H1 (cell line): ENCODE results near the gene NTNG2. TPM values are rescaled to one million over a fixed set of nuclear protein-coding genes. Genes with fewer than 3 reads are reported as not detected.

Source experiments
- CTCF ChIA-PET: fragments of 300-600 bp; sonication (Branson Sonifier 250); formaldehyde crosslinking; loops from one replicate; lab custom pipeline; 2021; ENCODE audit not compliant: partially characterized antibody; lab: Charles Lee
- POLR2A ChIA-PET: fragments of 300-600 bp; sonication (Branson Sonifier 250); formaldehyde crosslinking; loops from one replicate; lab custom pipeline; 2021; ENCODE audit warnings: inconsistent platforms; ENCODE audit not compliant: partially characterized antibody; lab: Charles Lee
- DNase-seq, 2 experiments: peaks; one replicate each; pipeline versions ENCODE4 v3.0.0 to v3.0.0-alpha.2; 2010 to 2022; ENCODE audit warnings: low spot score in 2 of 2, low read depth in 1 of 2, mixed read lengths in 1 of 2
- FAIRE-seq: peaks from 2 replicates; lab custom pipeline; 2011; peaks lifted over from hg19 to GRCh38; lab: Jason Lieb, UNC
- H2AFZ ChIP-seq: 2 replicates; pipeline ENCODE4 v1.8.1; 2012; ENCODE audit warnings: low read length, inconsistent platforms
- H2AK5ac ChIP-seq: 2 replicates; pipeline ENCODE4 v1.6.1; 2013; ENCODE audit warnings: low read depth, low read length
- H2BK120ac ChIP-seq: replicated peaks from 2 replicates; pipeline ENCODE3; 2013; ENCODE audit warnings: low read depth, low read length, inconsistent platforms
- H2BK12ac ChIP-seq: 2 replicates; pipeline ENCODE4 v1.6.1; 2013; ENCODE audit warnings: low read depth, low read length
- H2BK15ac ChIP-seq: 2 replicates; pipeline ENCODE4 v1.6.1; 2013; ENCODE audit warnings: low read length
- H2BK20ac ChIP-seq: 2 replicates; pipeline ENCODE4 v1.6.1; 2013; ENCODE audit warnings: low read length
- H2BK5ac ChIP-seq: 2 replicates; pipeline ENCODE4 v1.6.1; 2013; ENCODE audit warnings: low read depth, low read length
- H3K14ac ChIP-seq: 2 replicates; pipeline ENCODE4 v1.6.1; 2013; ENCODE audit warnings: inconsistent platforms; ENCODE audit not compliant: insufficient read length
- H3K18ac ChIP-seq: 2 replicates; pipeline ENCODE4 v1.6.1; 2013; ENCODE audit warnings: low read length; ENCODE audit errors: extremely low read depth
- H3K23ac ChIP-seq: 2 replicates; pipeline ENCODE4 v1.6.1; 2013; ENCODE audit warnings: inconsistent platforms; ENCODE audit not compliant: insufficient read length
- H3K23me2 ChIP-seq: 2 replicates; pipeline ENCODE4 v1.6.1; 2013; ENCODE audit warnings: low read depth, low read length
- H3K27ac ChIP-seq: 2 replicates; pipeline ENCODE4 v1.6.1; 2011; ENCODE audit warnings: low read depth, low read length, inconsistent platforms
- H3K27me3 ChIP-seq, 4 experiments: replicated peaks in 1 of 4; 1 replicate in 1 of 4; 2 replicates in 3 of 4; pipeline versions ENCODE4 v1.6.1 to v1.8.1; 2011 to 2013; ENCODE audit warnings: low read length in 3 of 4, mild to moderate bottlenecking in 3 of 4, inconsistent platforms in 2 of 4, mixed read lengths in 2 of 4, moderate library complexity in 1 of 4; ENCODE audit not compliant: control insufficient read depth in 3 of 4, insufficient read depth in 3 of 4; ENCODE audit errors: extremely low read depth in 1 of 4
- H3K36me3 ChIP-seq, 4 experiments: 2 replicates each; pipeline versions ENCODE4 v1.6.1 to v1.8.1; 2011 to 2013; ENCODE audit warnings: mild to moderate bottlenecking in 4 of 4, low read length in 3 of 4, moderate library complexity in 2 of 4, control low read depth in 1 of 4, inconsistent platforms in 1 of 4; ENCODE audit not compliant: insufficient read depth in 4 of 4, control insufficient read depth in 2 of 4
- H3K4ac ChIP-seq: replicated peaks from 2 replicates; pipeline ENCODE3; 2013; ENCODE audit warnings: low read length, low read depth, mixed read lengths, inconsistent platforms; ENCODE audit not compliant: insufficient read length
- H3K4me1 ChIP-seq, 4 experiments: replicated peaks in 1 of 4; 1 replicate in 1 of 4; 2 replicates in 3 of 4; pipeline versions ENCODE4 v1.6.1 to v1.8.1; 2011 to 2013; ENCODE audit warnings: low read length in 3 of 4, inconsistent platforms in 2 of 4, mixed read lengths in 1 of 4; ENCODE audit not compliant: insufficient read depth in 4 of 4, control insufficient read depth in 3 of 4
- H3K4me2 ChIP-seq, 2 experiments: 2 replicates each; pipeline versions ENCODE4 v1.6.1 to v1.8.1; 2011 to 2013; ENCODE audit warnings: low read depth in 2 of 2, low read length in 2 of 2, control low read depth in 1 of 2, inconsistent platforms in 1 of 2, mild to moderate bottlenecking in 1 of 2; ENCODE audit not compliant: insufficient read depth in 1 of 2
- H3K4me3 ChIP-seq, 4 experiments: fragments of 200-600, 300-600 bp in 1 of 4; sonication (generic), shearing (Covaris generic), sonication (Bioruptor Twin) in 1 of 4; 2 replicates each; pipeline versions ENCODE4 v1.5.1 to v1.8.1; 2011 to 2016; ENCODE audit warnings: low read length in 4 of 4, low read depth in 3 of 4, control low read depth in 2 of 4, inconsistent platforms in 2 of 4, mild to moderate bottlenecking in 2 of 4, mixed read lengths in 1 of 4, moderate library complexity in 1 of 4; ENCODE audit not compliant: insufficient read depth in 2 of 4; ENCODE audit errors: extremely low read depth in 1 of 4
- H3K56ac ChIP-seq: replicated peaks from 2 replicates; pipeline ENCODE3; 2013; ENCODE audit warnings: low read depth, mild to moderate bottlenecking, mixed read lengths, low read length, inconsistent platforms; ENCODE audit not compliant: insufficient read length
- H3K79me1 ChIP-seq: 2 replicates; pipeline ENCODE4 v1.6.1; 2013; ENCODE audit warnings: low read depth, low read length, control low read depth
- H3K79me2 ChIP-seq, 2 experiments: 2 replicates each; pipeline versions ENCODE4 v1.6.1 to v1.8.1; 2012 to 2013; ENCODE audit warnings: low read length in 2 of 2, mild to moderate bottlenecking in 2 of 2, inconsistent platforms in 1 of 2; ENCODE audit not compliant: insufficient read depth in 2 of 2, control insufficient read depth in 1 of 2
- H3K9ac ChIP-seq, 4 experiments: replicated peaks in 1 of 4; 1 replicate in 1 of 4; 2 replicates in 3 of 4; pipeline versions ENCODE4 v1.6.1 to v1.8.1; 2011 to 2013; ENCODE audit warnings: low read depth in 3 of 4, low read length in 3 of 4, control low read depth in 2 of 4, mild to moderate bottlenecking in 2 of 4, moderate library complexity in 2 of 4, inconsistent platforms in 1 of 4; ENCODE audit errors: extremely low read depth in 1 of 4
- H3K9me3 ChIP-seq, 2 experiments: 2 replicates each; pipeline versions ENCODE4 v1.6.1 to v1.8.1; 2012 to 2013; ENCODE audit warnings: mild to moderate bottlenecking in 2 of 2, moderate library complexity in 2 of 2, control low read depth in 1 of 2, inconsistent platforms in 1 of 2, low read depth in 1 of 2, low read length in 1 of 2, mixed read lengths in 1 of 2; ENCODE audit not compliant: insufficient read depth in 2 of 2
- H4K20me1 ChIP-seq, 2 experiments: replicated peaks in 1 of 2; 2 replicates each; pipeline versions ENCODE3 to v1.8.1; 2011 to 2013; ENCODE audit warnings: inconsistent platforms in 2 of 2, low read length in 2 of 2, mild to moderate bottlenecking in 1 of 2; ENCODE audit not compliant: insufficient read depth in 2 of 2, control insufficient read depth in 1 of 2
- H4K5ac ChIP-seq: 2 replicates; pipeline ENCODE4 v1.6.1; 2013; ENCODE audit warnings: low read length, low read depth, mixed read lengths, inconsistent platforms; ENCODE audit not compliant: insufficient read length
- H4K8ac ChIP-seq: 2 replicates; pipeline ENCODE4 v1.8.0; 2013; ENCODE audit warnings: mild to moderate bottlenecking, moderate library complexity, low read length, inconsistent platforms; ENCODE audit not compliant: insufficient read depth; ENCODE audit errors: extremely low read depth
- H4K91ac ChIP-seq: replicated peaks from 2 replicates; pipeline ENCODE3; 2013; ENCODE audit warnings: low read length, mixed read lengths, inconsistent platforms; ENCODE audit not compliant: insufficient read length
- EP300 ChIP-seq, 2 experiments: IDR thresholded peaks; 1 replicate in 1 of 2; 2 replicates in 1 of 2; pipeline ENCODE4 v1.6.1; 2011 to 2012; ENCODE audit warnings: low read depth in 2 of 2, low read length in 2 of 2, mild to moderate bottlenecking in 2 of 2, borderline replicate concordance in 1 of 2, inconsistent platforms in 1 of 2, moderate library complexity in 1 of 2
- EZH2 ChIP-seq: fragments of 200-600 bp; sonication (generic); IDR thresholded peaks from 2 replicates; pipeline ENCODE4 v1.7.1; 2012; ENCODE audit warnings: low read depth, mild to moderate bottlenecking, moderate library complexity, low read length, inconsistent platforms; ENCODE audit not compliant: severe bottlenecking
- JUN ChIP-seq: IDR thresholded peaks from 2 replicates; pipeline ENCODE4 v1.6.1; 2011; ENCODE audit warnings: low read depth, mild to moderate bottlenecking, improper control_type of control experiment, low read length
- JUND ChIP-seq: IDR thresholded peaks from 2 replicates; pipeline ENCODE4 v1.6.1; 2011; ENCODE audit warnings: mild to moderate bottlenecking, improper control_type of control experiment, low read length
- KDM1A ChIP-seq: fragments of 200-600, 300-600 bp; sonication (generic); IDR thresholded peaks from 2 replicates; pipeline ENCODE4 v1.7.1; 2016; ENCODE audit warnings: mild to moderate bottlenecking, low read length, borderline replicate concordance
- NANOG ChIP-seq: IDR thresholded peaks from 2 replicates; pipeline ENCODE4 v1.6.1; 2011; ENCODE audit warnings: low read length, low read depth, mild to moderate bottlenecking, inconsistent platforms; ENCODE audit not compliant: insufficient read depth, poor library complexity, severe bottlenecking
- POLR2A ChIP-seq, 2 experiments: IDR thresholded peaks; 1 replicate in 1 of 2; 2 replicates in 1 of 2; pipeline ENCODE4 v1.6.1; 2011; ENCODE audit warnings: low read depth in 2 of 2, low read length in 2 of 2, mild to moderate bottlenecking in 2 of 2; ENCODE audit errors: control extremely low read depth in 1 of 2
- POLR2AphosphoS5 ChIP-seq: IDR thresholded peaks from 2 replicates; pipeline ENCODE4 v1.6.1; 2011; ENCODE audit warnings: low read depth, low read length
- RXRA ChIP-seq: IDR thresholded peaks from 2 replicates; pipeline ENCODE4 v1.6.1; 2011; ENCODE audit warnings: low read depth, mild to moderate bottlenecking, low read length, moderate library complexity; ENCODE audit not compliant: insufficient read depth
- SIN3A ChIP-seq, 2 experiments: IDR thresholded peaks in 1 of 2; conservative IDR thresholded peaks in 1 of 2; 2 replicates each; pipeline ENCODE4 v1.6.1; 2011 to 2012; ENCODE audit warnings: low read length in 2 of 2, improper control_type of control experiment in 1 of 2, low read depth in 1 of 2, mild to moderate bottlenecking in 1 of 2
- WGBS, 2 experiments: shearing (Covaris generic) in 1 of 2; methylation state at CpG; one replicate each; pipeline versions ENCODE4 v1.1.6 to v1.1.7; 2013 to 2015; ENCODE audit warnings: low lambda C conversion rate in 2 of 2, mixed read lengths in 2 of 2, inconsistent platforms in 1 of 2, low coverage in 1 of 2, missing lambda C conversion rate in 1 of 2; ENCODE audit not compliant: insufficient replicate concordance in 2 of 2, insufficient coverage in 1 of 2, insufficient read length in 1 of 2; ENCODE audit errors: extremely low coverage in 1 of 2, missing lambda C conversion rate in 1 of 2; 5-methylcytosine and 5-hydroxymethylcytosine counted together
- polyA plus RNA-seq, 7 experiments: library from polyadenylated mRNA; depleted of rRNA in 3 of 7; stranded (reverse) in 5 of 7; unstranded in 2 of 7; fragments of >200 nt in 5 of 7; fragments of 200-250 nt in 2 of 7; gene quantifications; 1 replicate in 5 of 7; 2 replicates in 1 of 7; 4 replicates in 1 of 7; pipeline versions ENCODE4 v1.2.1 to v1.2.3, GENCODE V29; 2011 to 2013; ENCODE audit warnings: missing spikeins in 2 of 7, mixed read lengths in 2 of 7
- total RNA-seq: library from RNA; stranded (reverse); fragmentation: NEBNext Ultra II Directional; extraction: Animal tissue kit (Norgen Biotek cat#: 25700); gene quantifications from 2 replicates; pipeline ENCODE4 v1.2.1, GENCODE V29; 2021
- TF ChIP-seq, protein P1 (sequence below), 3 experiments: IDR thresholded peaks; 1 replicate in 2 of 3; 2 replicates in 1 of 3; pipeline versions ENCODE4 v1.5.1 to v1.6.1; 2011; ENCODE audit warnings: low read length in 3 of 3, mild to moderate bottlenecking in 3 of 3, inconsistent platforms in 2 of 3, low read depth in 1 of 3, moderate library complexity in 1 of 3; ENCODE audit not compliant: insufficient read depth in 1 of 3; ENCODE audit errors: control extremely low read depth in 1 of 3

Gene NTNG2
- total and polyA plus RNA-seq, 2 of the 8 experiments (the other 6 are each of a cell fraction or from before 2014, with no cell fraction given) = 1.4 to 1.5 TPM

DNA sequence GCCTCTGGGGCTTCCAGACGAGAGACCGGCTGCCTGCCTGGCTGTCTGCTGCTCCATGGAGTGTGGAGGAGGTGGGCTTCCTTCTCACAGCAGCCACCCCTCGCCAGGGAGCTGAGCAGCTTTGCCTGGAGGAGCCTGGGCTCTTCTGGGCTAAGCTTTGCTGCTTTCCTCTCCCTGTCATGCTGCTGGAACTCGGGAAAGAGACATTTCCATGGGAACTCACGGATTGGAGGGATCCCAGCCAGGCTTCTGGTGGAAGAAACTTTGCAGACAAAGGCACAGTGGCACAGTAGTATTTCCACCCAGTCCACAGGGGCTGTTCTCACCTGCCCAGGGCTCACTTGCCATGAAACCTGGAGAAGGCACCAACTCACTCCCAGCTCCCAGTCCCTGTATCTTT lies 5.6 kb upstream of the NTNG2 start:
- no peak overlapping the region; the same call in 1 of the 2 replicates for H2BK5ac ChIP-seq
- H4K91ac ChIP-seq = no peak overlapping the region
- no peak overlapping the region for H4K5ac ChIP-seq
- no peak for FAIRE-seq
- H2AK5ac ChIP-seq = no peak overlapping the region
- WGBS, 2 experiments = 81% methylated on average over 5 of the region's 5 CpGs; no CpG with 5 or more reads in 1 of the 2 experiments
- no peak overlapping the region for H4K8ac ChIP-seq
- H3K79me1 ChIP-seq = no peaks in the 10 kb centered on the region
- CTCF ChIA-PET = interaction anchor here (0.6 to 6.6 kb wide), 7 partner anchors 12 to 423 kb away, joined by 3 to 26 read pairs (median 4); no protein-coding TSS in a partner anchor
- no peaks in the 10 kb centered on the region for H3K79me2 ChIP-seq
- H3K18ac ChIP-seq = no peak overlapping the region; the same call in 1 of the 2 replicates
- H3K23ac ChIP-seq = no peak overlapping the region
- no peak overlapping the region for H2BK120ac ChIP-seq
- H2AFZ ChIP-seq = no peak overlapping the region
- no peak overlapping the region for H2BK15ac ChIP-seq
- H3K27me3 ChIP-seq = peaks cover 2 to 25% (median 12%) of the 10 kb centered on the region in 4 experiments
- no peak overlapping the region for H2BK20ac ChIP-seq
- DNase-seq = no peak
- peaks cover 0 to 2% of the 10 kb centered on the region in 2 experiments for H4K20me1 ChIP-seq
- H3K4ac ChIP-seq = no peak overlapping the region
- POLR2A ChIA-PET = no interaction called here
- H3K27ac ChIP-seq = no peak overlapping the region
- no peaks in the 10 kb centered on the region for H3K9me3 ChIP-seq
- no peak overlapping the region for H3K4me2 ChIP-seq
- H3K4me1 ChIP-seq = peaks cover 0 to 18% (median 13%) of the 10 kb centered on the region in 4 experiments; a peak in 6 of 7 replicates
- H3K4me3 ChIP-seq = no peak overlapping the region
- no peaks in the 10 kb centered on the region for H3K36me3 ChIP-seq
- H3K56ac ChIP-seq = no peak overlapping the region
- H3K9ac ChIP-seq = no peak overlapping the region
- H3K14ac ChIP-seq = no peak overlapping the region
- H2BK12ac ChIP-seq = no peak overlapping the region
- H3K23me2 ChIP-seq = peaks cover 5% of the 10 kb centered on the region; the same call in 1 of the 2 replicates
- TF ChIP-seq, protein P1, sequence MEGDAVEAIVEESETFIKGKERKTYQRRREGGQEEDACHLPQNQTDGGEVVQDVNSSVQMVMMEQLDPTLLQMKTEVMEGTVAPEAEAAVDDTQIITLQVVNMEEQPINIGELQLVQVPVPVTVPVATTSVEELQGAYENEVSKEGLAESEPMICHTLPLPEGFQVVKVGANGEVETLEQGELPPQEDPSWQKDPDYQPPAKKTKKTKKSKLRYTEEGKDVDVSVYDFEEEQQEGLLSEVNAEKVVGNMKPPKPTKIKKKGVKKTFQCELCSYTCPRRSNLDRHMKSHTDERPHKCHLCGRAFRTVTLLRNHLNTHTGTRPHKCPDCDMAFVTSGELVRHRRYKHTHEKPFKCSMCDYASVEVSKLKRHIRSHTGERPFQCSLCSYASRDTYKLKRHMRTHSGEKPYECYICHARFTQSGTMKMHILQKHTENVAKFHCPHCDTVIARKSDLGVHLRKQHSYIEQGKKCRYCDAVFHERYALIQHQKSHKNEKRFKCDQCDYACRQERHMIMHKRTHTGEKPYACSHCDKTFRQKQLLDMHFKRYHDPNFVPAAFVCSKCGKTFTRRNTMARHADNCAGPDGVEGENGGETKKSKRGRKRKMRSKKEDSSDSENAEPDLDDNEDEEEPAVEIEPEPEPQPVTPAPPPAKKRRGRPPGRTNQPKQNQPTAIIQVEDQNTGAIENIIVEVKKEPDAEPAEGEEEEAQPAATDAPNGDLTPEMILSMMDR (IDR thresholded peaks at IDR 0.05; ENCODE audit: control extremely low read depth in 1 of 3, insufficient read depth in 1 of 3, low read depth in 1 of 3, low read length in 3 of 3) = no peak
- TF ChIP-seq JUN (no peak), POLR2A (IDR thresholded peaks at IDR 0.05; ENCODE audit: control extremely low read depth in 1 of 2, low read depth in 2 of 2, low read length in 2 of 2) (no peak), JUND (no peak), RXRA (no peak), EP300 (IDR thresholded peaks at IDR 0.05; ENCODE audit: borderline replicate concordance in 1 of 2, low read depth in 2 of 2, low read length in 2 of 2) (no peak), KDM1A (no peak), EZH2 (no peak), NANOG (no peak), POLR2AphosphoS5 (no peak), SIN3A (conservative IDR thresholded peaks at IDR 0.05 in 1 of 2, IDR thresholded peaks at IDR 0.05 in 1 of 2; ENCODE audit: low read depth in 1 of 2, low read length in 2 of 2) (no peak)
